Astrocyte (in vitro differentiated cells and primary cell): ENCODE measurements around the gene WNT8B. TPM values are rescaled to one million over a fixed set of nuclear protein-coding genes. Genes with fewer than 3 reads are reported as not detected.

Source experiments
- DNase-seq: peaks from one replicate; pipeline ENCODE4 v3.0.0-alpha.2; 2010; ENCODE audit warnings: low read depth
- FAIRE-seq: peaks from 2 replicates; lab custom pipeline; 2011; peaks lifted over from hg19 to GRCh38; lab: Jason Lieb, UNC
- H2AFZ ChIP-seq: 2 replicates; pipeline ENCODE4 v1.6.0; 2012; ENCODE audit warnings: low read depth, low read length, inconsistent platforms
- H3K27ac ChIP-seq: 2 replicates; pipeline ENCODE4 v1.5.1; 2011; ENCODE audit warnings: low read depth, low read length, inconsistent platforms
- H3K27me3 ChIP-seq: 2 replicates; pipeline ENCODE4 v1.6.0; 2011; ENCODE audit warnings: low read length, inconsistent platforms; ENCODE audit not compliant: insufficient read depth
- H3K36me3 ChIP-seq: 2 replicates; pipeline ENCODE4 v1.5.1; 2011; ENCODE audit warnings: low read length, inconsistent platforms; ENCODE audit not compliant: insufficient read depth
- H3K4me1 ChIP-seq: 2 replicates; pipeline ENCODE4 v1.5.1; 2011; ENCODE audit warnings: low read length, inconsistent platforms; ENCODE audit not compliant: insufficient read depth
- H3K4me2 ChIP-seq: 2 replicates; pipeline ENCODE4 v1.6.0; 2012; ENCODE audit warnings: low read length, inconsistent platforms
- H3K4me3 ChIP-seq: 2 replicates; pipeline ENCODE4 v1.5.1; 2011; ENCODE audit warnings: low read depth, mild to moderate bottlenecking, low read length, inconsistent platforms; ENCODE audit not compliant: insufficient read depth
- H3K79me2 ChIP-seq: 2 replicates; pipeline ENCODE4 v1.6.0; 2012; ENCODE audit warnings: mild to moderate bottlenecking, low read length, inconsistent platforms; ENCODE audit not compliant: insufficient read depth
- H3K9ac ChIP-seq: 2 replicates; pipeline ENCODE4 v1.6.0; 2012; ENCODE audit warnings: mild to moderate bottlenecking, low read length, inconsistent platforms
- H3K9me3 ChIP-seq: 2 replicates; pipeline ENCODE4 v1.5.1; 2012; ENCODE audit warnings: low read depth, mild to moderate bottlenecking, low read length, inconsistent platforms; ENCODE audit not compliant: insufficient read depth
- H4K20me1 ChIP-seq: 2 replicates; pipeline ENCODE4 v1.6.0; 2012; ENCODE audit warnings: low read length, inconsistent platforms; ENCODE audit not compliant: insufficient read depth
- H3K27ac Mint-ChIP-seq: one replicate; pipeline ENCODE4 v1.8.0; 2021; ENCODE audit warnings: mild to moderate bottlenecking, mixed read lengths; ENCODE audit not compliant: unreplicated experiment
- H3K27me3 Mint-ChIP-seq: one replicate; pipeline ENCODE4 v1.8.0; 2021; ENCODE audit warnings: low read depth, mixed read lengths; ENCODE audit not compliant: unreplicated experiment
- H3K36me3 Mint-ChIP-seq: one replicate; pipeline ENCODE4 v1.8.0; 2021; ENCODE audit warnings: low read depth, mixed read lengths; ENCODE audit not compliant: unreplicated experiment
- H3K4me1 Mint-ChIP-seq: one replicate; pipeline ENCODE4 v1.8.0; 2021; ENCODE audit warnings: low read depth, mixed read lengths; ENCODE audit not compliant: unreplicated experiment
- H3K4me3 Mint-ChIP-seq: one replicate; pipeline ENCODE4 v1.8.0; 2021; ENCODE audit warnings: mild to moderate bottlenecking, moderate library complexity, mixed read lengths; ENCODE audit not compliant: unreplicated experiment
- H3K9me3 Mint-ChIP-seq: one replicate; pipeline ENCODE4 v1.8.0; 2021; ENCODE audit warnings: mild to moderate bottlenecking, mixed read lengths; ENCODE audit not compliant: unreplicated experiment
- EZH2 ChIP-seq: IDR thresholded peaks from 2 replicates; pipeline ENCODE4 v1.6.1; 2012; ENCODE audit warnings: mild to moderate bottlenecking, low read length, inconsistent platforms; ENCODE audit not compliant: insufficient read depth
- total RNA-seq: library from RNA; stranded (reverse); gene quantifications from 2 replicates; pipeline ENCODE4 v1.2.1, GENCODE V29; 2021
- TF ChIP-seq, protein P1 (sequence below): IDR thresholded peaks from 2 replicates; pipeline ENCODE4 v1.5.1; 2011; ENCODE audit warnings: low read depth, mild to moderate bottlenecking, inconsistent platforms, low read length, moderate library complexity; ENCODE audit not compliant: insufficient read depth

The WNT8B gene
- total RNA-seq, 1 donor from 2014 or later = not detected

DNA sequence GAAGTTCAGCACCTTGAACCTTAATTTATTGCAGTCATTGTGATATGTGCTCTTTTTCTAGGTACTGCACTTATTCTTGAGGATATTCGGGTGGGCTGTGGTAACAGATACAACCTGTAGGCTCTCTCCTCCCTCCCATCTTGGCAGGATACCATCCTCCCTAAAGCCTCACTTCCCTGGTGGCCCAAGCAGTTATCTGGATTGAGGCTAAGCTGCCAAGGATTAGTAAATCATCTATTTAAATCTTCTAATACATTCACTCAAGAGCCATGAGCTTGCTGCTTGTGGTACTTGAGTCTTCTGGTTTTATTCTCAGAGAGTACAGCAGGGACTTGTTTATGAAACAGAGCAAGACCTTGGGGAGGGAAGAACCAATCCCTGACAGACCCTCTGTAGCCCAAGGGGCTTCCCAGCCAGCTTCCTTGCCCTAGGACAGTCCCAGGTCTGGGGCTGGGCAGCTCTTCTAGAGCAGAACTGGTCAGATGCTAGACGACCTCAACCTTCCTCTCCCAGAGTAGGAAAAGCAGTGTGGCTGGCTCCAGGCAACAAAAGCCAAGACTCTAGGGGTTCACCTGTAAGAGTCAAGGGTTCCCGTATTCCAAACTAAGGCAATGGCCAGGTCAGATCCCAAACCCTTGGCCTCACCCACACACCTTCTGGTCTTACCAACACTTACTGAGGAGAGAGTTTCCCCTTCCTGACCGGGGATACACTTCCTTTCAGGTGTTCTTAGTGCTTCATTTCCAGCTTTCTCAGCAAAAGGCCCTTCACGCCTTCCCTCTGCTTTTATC is 21.3 kb downstream of the WNT8B start:
- no peak for FAIRE-seq
- Histone ChIP-seq H3K36me3 (no peaks in the 10 kb centered on the region), H3K4me3 (no peak overlapping the region), H3K9me3 (no peaks in the 10 kb centered on the region), H3K27ac (no peak overlapping the region), H3K79me2 (no peaks in the 10 kb centered on the region), H3K4me2 (no peak overlapping the region), H3K9ac (no peak overlapping the region), H4K20me1 (no peaks in the 10 kb centered on the region), H3K27me3 (peaks cover 38% of the 10 kb centered on the region), H3K4me1 (peaks cover 9% of the 10 kb centered on the region), H2AFZ (no peak overlapping the region)
- Mint-ChIP-seq H3K4me1 (peaks cover under 1% of the 10 kb centered on the region), H3K36me3 (peaks cover 20% of the 10 kb centered on the region), H3K27ac (no peak overlapping the region), H3K27me3 (peaks cover 87% of the 10 kb centered on the region), H3K9me3 (no peaks in the 10 kb centered on the region), H3K4me3 (no peak overlapping the region)
- DNase-seq = no peak
- TF ChIP-seq, protein P1, sequence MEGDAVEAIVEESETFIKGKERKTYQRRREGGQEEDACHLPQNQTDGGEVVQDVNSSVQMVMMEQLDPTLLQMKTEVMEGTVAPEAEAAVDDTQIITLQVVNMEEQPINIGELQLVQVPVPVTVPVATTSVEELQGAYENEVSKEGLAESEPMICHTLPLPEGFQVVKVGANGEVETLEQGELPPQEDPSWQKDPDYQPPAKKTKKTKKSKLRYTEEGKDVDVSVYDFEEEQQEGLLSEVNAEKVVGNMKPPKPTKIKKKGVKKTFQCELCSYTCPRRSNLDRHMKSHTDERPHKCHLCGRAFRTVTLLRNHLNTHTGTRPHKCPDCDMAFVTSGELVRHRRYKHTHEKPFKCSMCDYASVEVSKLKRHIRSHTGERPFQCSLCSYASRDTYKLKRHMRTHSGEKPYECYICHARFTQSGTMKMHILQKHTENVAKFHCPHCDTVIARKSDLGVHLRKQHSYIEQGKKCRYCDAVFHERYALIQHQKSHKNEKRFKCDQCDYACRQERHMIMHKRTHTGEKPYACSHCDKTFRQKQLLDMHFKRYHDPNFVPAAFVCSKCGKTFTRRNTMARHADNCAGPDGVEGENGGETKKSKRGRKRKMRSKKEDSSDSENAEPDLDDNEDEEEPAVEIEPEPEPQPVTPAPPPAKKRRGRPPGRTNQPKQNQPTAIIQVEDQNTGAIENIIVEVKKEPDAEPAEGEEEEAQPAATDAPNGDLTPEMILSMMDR = no peak
- no peak for TF ChIP-seq EZH2

DNA sequence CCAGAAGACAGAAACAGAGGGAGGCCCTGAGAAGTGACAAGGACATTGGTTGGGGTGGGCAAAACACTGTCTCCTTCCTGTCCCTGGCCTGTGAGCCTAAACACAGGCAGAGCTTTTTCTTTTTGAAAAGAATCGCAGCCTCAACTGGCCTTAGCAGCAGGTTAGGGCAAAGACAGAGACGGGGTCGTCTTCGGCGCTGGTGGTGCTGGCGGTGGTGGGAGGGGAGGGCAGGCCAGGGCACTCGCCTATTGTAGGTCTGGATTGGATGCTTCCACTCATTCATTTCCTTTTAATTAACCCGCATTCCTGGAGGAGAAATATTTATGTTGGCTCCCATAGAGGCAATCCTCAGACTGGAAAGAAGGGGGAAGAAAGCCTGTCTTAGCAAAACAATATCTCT is 22.6 kb downstream of the WNT8B start:
- Mint-ChIP-seq H3K36me3 (peaks cover 25% of the 10 kb centered on the region), H3K4me3 (no peak overlapping the region), H3K27ac (no peak overlapping the region), H3K9me3 (peaks cover 2% of the 10 kb centered on the region), H3K4me1 (peaks cover 5% of the 10 kb centered on the region), H3K27me3 (peaks cover 83% of the 10 kb centered on the region)
- Histone ChIP-seq H3K79me2 (no peaks in the 10 kb centered on the region), H3K27ac (no peak overlapping the region), H3K36me3 (no peaks in the 10 kb centered on the region), H3K9me3 (no peaks in the 10 kb centered on the region), H3K4me3 (no peak overlapping the region), H3K9ac (no peak overlapping the region), H4K20me1 (no peaks in the 10 kb centered on the region), H2AFZ (no peak overlapping the region), H3K4me2 (no peak overlapping the region), H3K4me1 (peaks cover 9% of the 10 kb centered on the region), H3K27me3 (peaks cover 26% of the 10 kb centered on the region)
- no peak for FAIRE-seq
- no peak for DNase-seq
- TF ChIP-seq, protein P1 = no peak
- no peak for TF ChIP-seq EZH2
